ENCODE measurements around the gene LHFPL2.

- TF ChIP-seq CTCF (conservative IDR thresholded peaks at IDR 0.05; ENCODE audit: low read depth in 2 of 2) (no peak), EZH2 (IDR thresholded peaks at IDR 0.05; ENCODE audit: low read depth, unreplicated experiment) (no peak), ZNF114 (CRISPR knock-in tag; IDR thresholded peaks at IDR 0.05) (no peak), REST (IDR thresholded peaks at IDR 0.05; ENCODE audit: unreplicated experiment) (no peak), ETS1 (IDR thresholded peaks at IDR 0.05) (no peak), POLR2AphosphoS5 (IDR thresholded peaks at IDR 0.05; ENCODE audit: low read depth) (no peak), EZH2phosphoT487 (IDR thresholded peaks at IDR 0.05; ENCODE audit: unreplicated experiment) (no peak)
Measured at GRCh38 chr5:78595458-78595921, 53.1 kb downstream of the LHFPL2 start.
